ENCODE data around the gene KCNMB1. TPM values are rescaled to one million over a fixed set of nuclear protein-coding genes. Genes with fewer than 3 reads are reported as not detected.

The KCNMB1 gene
- total and polyA plus RNA-seq, 2 donors (not counting 3 experiments of a cell fraction or from before 2014, with no cell fraction given), result 0.15 to 0.29 TPM

GRCh38 chr5:170421826-170422225, 32.7 kb upstream of the KCNMB1 start:
- Histone ChIP-seq H4K20me1 (replicated peaks; ENCODE audit: control insufficient read depth, extremely low read depth, insufficient read depth, low read length) (no peaks in the 10 kb centered on the region), H2AFZ (ENCODE audit: low read depth, low read length) (no peak overlapping the region), H3K4me2 (ENCODE audit: insufficient read depth, low read length) (no peak overlapping the region), H3K4me3 (replicated peaks in 1 of 3; ENCODE audit: insufficient read depth in 1 of 3, low read depth in 1 of 3, low read length in 3 of 3) (no peak overlapping the region), H3K9me1 (replicated peaks; ENCODE audit: control insufficient read depth, extremely low read depth, insufficient read depth, low read length) (no peaks in the 10 kb centered on the region), H3K9ac (replicated peaks; ENCODE audit: extremely low read depth, insufficient read depth, low read length) (no peak overlapping the region), H3K4me1 (ENCODE audit: control insufficient read depth, extremely low read depth, insufficient read depth, low read length) (no peaks in the 10 kb centered on the region), H3K79me2 (ENCODE audit: control insufficient read depth, insufficient read depth, low read length) (no peaks in the 10 kb centered on the region), H3K36me3 (ENCODE audit: control insufficient read depth in 2 of 2, extremely low read depth in 1 of 2, insufficient read depth in 2 of 2, low read length in 2 of 2) (no peaks in the 10 kb centered on the region), H3K27ac (ENCODE audit: insufficient read depth, low read depth, low read length) (no peak overlapping the region), H3K27me3 (ENCODE audit: control insufficient read depth in 2 of 2, insufficient read depth in 2 of 2, low read length in 2 of 2) (peaks cover 2 to 8% of the 10 kb centered on the region in 2 experiments), H3K9me3 (replicated peaks; ENCODE audit: control insufficient read depth, insufficient read depth, low read length) (no peaks in the 10 kb centered on the region)
- FAIRE-seq (no peak), DNase-seq (ENCODE audit: low read depth, low spot score) (no peak)
- TF ChIP-seq EZH2 (IDR thresholded peaks at IDR 0.05; ENCODE audit: borderline replicate concordance, low read depth, low read length, severe bottlenecking) (no peak), MAX (IDR thresholded peaks at IDR 0.05; ENCODE audit: insufficient read depth, insufficient read length) (no peak), POLR2AphosphoS5 (IDR thresholded peaks at IDR 0.05; ENCODE audit: insufficient read depth, low read depth, low read length) (no peak), JUN (IDR thresholded peaks at IDR 0.05; ENCODE audit: borderline replicate concordance, insufficient read depth, insufficient read length, low read depth) (no peak), FOS (IDR thresholded peaks at IDR 0.05; ENCODE audit: borderline replicate concordance, insufficient read depth, low read length) (no peak), POLR2A (IDR thresholded peaks at IDR 0.05; ENCODE audit: low read depth, low read length) (no peak), GATA2 (IDR thresholded peaks at IDR 0.05; ENCODE audit: insufficient read depth, insufficient read length, low read depth, low read length) (no peak), MYC (IDR thresholded peaks at IDR 0.05; ENCODE audit: low read depth, low read length) (no peak)
- TF ChIP-seq, protein P1, sequence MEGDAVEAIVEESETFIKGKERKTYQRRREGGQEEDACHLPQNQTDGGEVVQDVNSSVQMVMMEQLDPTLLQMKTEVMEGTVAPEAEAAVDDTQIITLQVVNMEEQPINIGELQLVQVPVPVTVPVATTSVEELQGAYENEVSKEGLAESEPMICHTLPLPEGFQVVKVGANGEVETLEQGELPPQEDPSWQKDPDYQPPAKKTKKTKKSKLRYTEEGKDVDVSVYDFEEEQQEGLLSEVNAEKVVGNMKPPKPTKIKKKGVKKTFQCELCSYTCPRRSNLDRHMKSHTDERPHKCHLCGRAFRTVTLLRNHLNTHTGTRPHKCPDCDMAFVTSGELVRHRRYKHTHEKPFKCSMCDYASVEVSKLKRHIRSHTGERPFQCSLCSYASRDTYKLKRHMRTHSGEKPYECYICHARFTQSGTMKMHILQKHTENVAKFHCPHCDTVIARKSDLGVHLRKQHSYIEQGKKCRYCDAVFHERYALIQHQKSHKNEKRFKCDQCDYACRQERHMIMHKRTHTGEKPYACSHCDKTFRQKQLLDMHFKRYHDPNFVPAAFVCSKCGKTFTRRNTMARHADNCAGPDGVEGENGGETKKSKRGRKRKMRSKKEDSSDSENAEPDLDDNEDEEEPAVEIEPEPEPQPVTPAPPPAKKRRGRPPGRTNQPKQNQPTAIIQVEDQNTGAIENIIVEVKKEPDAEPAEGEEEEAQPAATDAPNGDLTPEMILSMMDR (IDR thresholded peaks at IDR 0.05; ENCODE audit: extremely low read depth in 1 of 2, insufficient read depth in 1 of 2, low read depth in 1 of 2, low read length in 2 of 2), result no peak
- BruUV-seq (replicated peaks), result no TSS peak
- intact Hi-C loops (cut with micrococcal nuclease), result loop anchor here (1.0 to 10.0 kb wide), 2 partner anchors 322 to 717 kb away; no protein-coding TSS in a partner anchor
- dilution Hi-C loops (cut with MboI; ENCODE audit: extremely low pct_ligation_motif_present, low sequenced_read_pairs), result no loop called here
- ChIA-PET POLR2A (no interaction called here), CTCF (interaction anchor here (0.5 to 7.9 kb wide), 13 partner anchors 12 to 720 kb away, joined by 3 to 140 read pairs (median 3); no protein-coding TSS in a partner anchor)

All from endothelial cell of umbilical vein (primary cell).